Tibial nerve (tissue), 4 donors: ENCODE data around the gene GNB2.

Experiments used
- CTCF ChIP-seq, 5 experiments: fragments of 200-600 bp in 3 of 5; fragments of 450-650 bp in 2 of 5; sonication (generic) in 3 of 5; IDR thresholded peaks; one replicate each; pipeline ENCODE4 v1.5.1; 2016 to 2019; ENCODE audit warnings: antibody characterized with exemption in 5 of 5, mild to moderate bottlenecking in 3 of 5, moderate library complexity in 2 of 5
- EP300 ChIP-seq, 2 donors: sonication (generic); formaldehyde crosslinking; IDR thresholded peaks; one replicate each; pipeline ENCODE4 v1.6.1; 2017; ENCODE audit warnings: antibody characterized with exemption in 2 of 2, mild to moderate bottlenecking in 1 of 2
- POLR2A ChIP-seq, 2 donors: fragments of 450-650 bp; IDR thresholded peaks; one replicate each; pipeline ENCODE4 v1.6.1; 2017; ENCODE audit warnings: antibody characterized with exemption in 2 of 2, mild to moderate bottlenecking in 2 of 2, moderate library complexity in 2 of 2

- no peak for TF ChIP-seq EP300 (IDR thresholded peaks at IDR 0.05)
- no peak for TF ChIP-seq CTCF (IDR thresholded peaks at IDR 0.05)
- no peak for TF ChIP-seq POLR2A (IDR thresholded peaks at IDR 0.05)
These were observed 8.1 kb downstream of the GNB2 start for GRCh38 chr7:100681491-100682227.
